GM23338 (cell line): ENCODE data around the gene NFATC1. TPM values are rescaled to one million over a fixed set of nuclear protein-coding genes. Genes with fewer than 3 reads are reported as not detected.

ENCODE experiments used
- ATAC-seq: fragments of 200-7000 bp; cut with Tn5 transposase; 3 replicates; pipeline ENCODE4 v1.9.1; 2020
- DNase-seq: peaks from one replicate; pipeline ENCODE4 v3.0.0-alpha.2; 2015; ENCODE audit warnings: low spot score
- H2AFZ ChIP-seq: fragments of 200-600 bp; sonication (generic); 2 replicates; pipeline ENCODE4 v1.8.0; 2016; ENCODE audit warnings: antibody characterized with exemption, mild to moderate bottlenecking, moderate library complexity
- H3F3A ChIP-seq: fragments of 200-600 bp; sonication (generic); replicated peaks from 2 replicates; pipeline ENCODE4 v1.8.0; 2017; ENCODE audit warnings: antibody characterized with exemption, mixed run types, low read depth
- H3K27ac ChIP-seq: fragments of 200-600 bp; sonication (generic); 2 replicates; pipeline ENCODE4 v1.6.1; 2016; ENCODE audit warnings: low read depth
- H3K27me3 ChIP-seq: fragments of 200-600 bp; sonication (generic); 2 replicates; pipeline ENCODE4 v1.8.0; 2016; ENCODE audit warnings: mild to moderate bottlenecking, mixed run types, moderate library complexity; ENCODE audit not compliant: insufficient read depth
- H3K36me3 ChIP-seq: fragments of 200-600 bp; sonication (generic); 2 replicates; pipeline ENCODE4 v1.8.0; 2016; ENCODE audit warnings: mild to moderate bottlenecking; ENCODE audit not compliant: insufficient read depth
- H3K4me1 ChIP-seq: fragments of 200-600 bp; sonication (generic); 2 replicates; pipeline ENCODE4 v1.8.0; 2016; ENCODE audit warnings: mild to moderate bottlenecking, moderate library complexity; ENCODE audit not compliant: insufficient read depth
- H3K4me2 ChIP-seq: fragments of 200-600 bp; sonication (generic); 2 replicates; pipeline ENCODE4 v1.7.1; 2017; ENCODE audit warnings: mixed run types
- H3K4me3 ChIP-seq: fragments of 200-600 bp; sonication (generic); 2 replicates; pipeline ENCODE4 v1.6.1; 2016; ENCODE audit warnings: mixed run types
- H3K79me2 ChIP-seq: fragments of 200-600 bp; sonication (generic); replicated peaks from 2 replicates; pipeline ENCODE4 v1.8.0; 2017; ENCODE audit warnings: mild to moderate bottlenecking; ENCODE audit not compliant: insufficient read depth
- H3K9me2 ChIP-seq: fragments of 200-600 bp; sonication (generic); 2 replicates; pipeline ENCODE4 v1.8.0; 2017; ENCODE audit not compliant: insufficient read depth
- H4K20me1 ChIP-seq: fragments of 200-600 bp; sonication (generic); replicated peaks from 2 replicates; pipeline ENCODE4 v1.8.0; 2017; ENCODE audit warnings: mild to moderate bottlenecking; ENCODE audit not compliant: insufficient read depth
- H3K27ac Mint-ChIP-seq: 2 replicates; pipeline ENCODE4 v1.8.0; 2020; ENCODE audit warnings: inconsistent platforms, mild to moderate bottlenecking, moderate library complexity, mixed read lengths
- H3K27me3 Mint-ChIP-seq: 3 replicates; pipeline ENCODE4 v1.8.0; 2022; ENCODE audit warnings: low read depth, mild to moderate bottlenecking, moderate library complexity, mixed read lengths, inconsistent platforms; ENCODE audit not compliant: insufficient read depth, poor library complexity
- H3K36me3 Mint-ChIP-seq: 3 replicates; pipeline ENCODE4 v1.8.0; 2021; ENCODE audit warnings: low read depth, mild to moderate bottlenecking, inconsistent platforms, moderate library complexity, mixed read lengths
- H3K4me1 Mint-ChIP-seq: 3 replicates; pipeline ENCODE4 v1.8.0; 2020; ENCODE audit warnings: mild to moderate bottlenecking, inconsistent platforms, mixed read lengths
- H3K4me3 Mint-ChIP-seq: 3 replicates; pipeline ENCODE4 v1.8.0; 2021; ENCODE audit warnings: moderate library complexity, mild to moderate bottlenecking, inconsistent platforms, mixed read lengths
- H3K9me3 Mint-ChIP-seq: 3 replicates; pipeline ENCODE4 v1.8.0; 2020; ENCODE audit warnings: moderate library complexity, mild to moderate bottlenecking, inconsistent platforms, mixed read lengths
- EZH2 ChIP-seq: fragments of 200-600 bp; sonication (generic); IDR thresholded peaks from one replicate; pipeline ENCODE4 v1.8.0; 2017; ENCODE audit warnings: antibody characterized with exemption, mild to moderate bottlenecking, low read depth; ENCODE audit not compliant: unreplicated experiment
- JUNB ChIP-seq: IDR thresholded peaks from one replicate; pipeline ENCODE4 v1.6.1; 2016; ENCODE audit warnings: antibody characterized with exemption; ENCODE audit not compliant: unreplicated experiment
- NANOG ChIP-seq: IDR thresholded peaks from 2 replicates; pipeline ENCODE4 v1.6.1; 2016; ENCODE audit warnings: antibody characterized with exemption, borderline replicate concordance
- POLR2AphosphoS5 ChIP-seq: IDR thresholded peaks from 2 replicates; pipeline ENCODE4 v1.6.1; 2016; ENCODE audit warnings: antibody characterized with exemption, low read depth
- STAT1 ChIP-seq: IDR thresholded peaks from one replicate; pipeline ENCODE4 v1.6.1; 2016; ENCODE audit warnings: antibody characterized with exemption; ENCODE audit not compliant: unreplicated experiment
- ZNF114 ChIP-seq: fragments of 250-450 bp; sonication (Bioruptor Pico); IDR thresholded peaks from 2 replicates; pipeline ENCODE4 v1.5.0; 2020; ENCODE audit warnings: mild to moderate bottlenecking, moderate library complexity
- ZNF331 ChIP-seq: fragments of 250-450 bp; sonication (Bioruptor Pico); IDR thresholded peaks from 2 replicates; pipeline ENCODE4 v1.5.0; 2020; ENCODE audit warnings: low read depth, mild to moderate bottlenecking, moderate library complexity
- polyA plus RNA-seq: library from polyadenylated mRNA; unstranded; fragments of >200 nt; fragmentation: Nextera tagmentation; extraction: Ambion mirVana; gene quantifications from 2 replicates; pipeline ENCODE4 v1.2.1, GENCODE V29; 2016
- total RNA-seq: library from RNA; depleted of rRNA; stranded (reverse); fragments of >200 nt; shearing (Covaris generic); gene quantifications from 2 replicates; pipeline ENCODE4 v1.2.3, GENCODE V29; 2014
- TF ChIP-seq, protein P1 (sequence below), 2 experiments: fragments of 200-600 bp in 1 of 2; sonication (generic) in 1 of 2; conservative IDR thresholded peaks; 2 replicates each; pipeline versions ENCODE4 v1.5.1 to v1.6.1; 2016 to 2017; ENCODE audit warnings: antibody characterized with exemption in 2 of 2, low read depth in 2 of 2, mild to moderate bottlenecking in 2 of 2, moderate library complexity in 1 of 2
- TF ChIP-seq, protein P2 (sequence below): IDR thresholded peaks from one replicate; pipeline ENCODE4 v1.6.1; 2018; ENCODE audit warnings: antibody characterized with exemption; ENCODE audit not compliant: unreplicated experiment
- TF ChIP-seq, protein P3 (sequence below): fragments of 250-450 bp; sonication (Bioruptor Pico); IDR thresholded peaks from 2 replicates; pipeline ENCODE4 v1.5.0; 2020; ENCODE audit warnings: mild to moderate bottlenecking, moderate library complexity

Gene NFATC1
- total and polyA plus RNA-seq, 2 experiments from 2014 or later: 3.9 to 6.4 TPM

DNA sequence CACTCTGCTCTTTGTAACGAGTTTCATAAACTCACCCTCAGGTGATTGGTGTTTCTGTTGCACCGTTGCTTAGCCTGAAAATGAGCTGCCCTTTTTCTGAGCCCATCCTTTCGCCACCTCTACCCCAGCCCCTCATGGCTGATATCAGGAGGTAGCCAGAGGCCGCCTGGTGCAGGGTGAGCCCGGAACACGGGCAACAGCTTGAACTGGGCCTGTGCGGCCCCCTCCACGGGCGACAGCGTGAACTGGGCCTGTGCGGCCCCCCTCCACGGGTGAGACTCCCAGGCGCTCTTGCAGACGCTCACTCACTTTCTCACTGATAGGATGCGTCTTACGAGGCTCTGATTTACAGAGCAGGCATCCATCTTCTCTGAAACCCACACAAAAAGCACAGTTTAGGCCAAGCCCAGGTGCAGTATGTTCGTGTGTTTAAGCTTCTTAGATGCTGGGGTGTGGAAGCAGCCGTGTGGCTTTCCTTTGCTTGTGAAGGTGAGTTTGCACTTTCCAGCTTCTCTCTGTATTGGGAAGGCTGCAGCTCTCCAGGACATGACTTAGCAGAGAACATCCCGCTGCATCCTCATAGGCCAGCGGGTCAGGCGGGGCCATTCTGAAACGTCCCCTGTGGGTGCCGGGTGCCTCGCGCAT is 83.5 kb downstream of the NFATC1 start:
- Mint-ChIP-seq H3K9me3 (no peaks in the 10 kb centered on the region), H3K4me3 (no peak overlapping the region), H3K27me3 (peaks cover 4% of the 10 kb centered on the region), H3K27ac (no peak overlapping the region), H3K36me3 (no peaks in the 10 kb centered on the region), H3K4me1 (peaks cover under 1% of the 10 kb centered on the region; the same call in 1 of the 3 replicates)
- Histone ChIP-seq H3K79me2 (no peaks in the 10 kb centered on the region), H3K9me2 (no peaks in the 10 kb centered on the region), H3K27ac (no peak overlapping the region), H3K36me3 (no peaks in the 10 kb centered on the region), H2AFZ (no peak overlapping the region), H3K4me3 (no peak overlapping the region), H3K4me2 (no peak overlapping the region), H3K4me1 (no peaks in the 10 kb centered on the region), H3F3A (no peaks in the 10 kb centered on the region), H4K20me1 (no peaks in the 10 kb centered on the region), H3K27me3 (no peaks in the 10 kb centered on the region)
- no peak for DNase-seq
- no peak for ATAC-seq
- TF ChIP-seq ZNF331 (CRISPR knock-in tag) (no peak), NANOG (no peak)

DNA sequence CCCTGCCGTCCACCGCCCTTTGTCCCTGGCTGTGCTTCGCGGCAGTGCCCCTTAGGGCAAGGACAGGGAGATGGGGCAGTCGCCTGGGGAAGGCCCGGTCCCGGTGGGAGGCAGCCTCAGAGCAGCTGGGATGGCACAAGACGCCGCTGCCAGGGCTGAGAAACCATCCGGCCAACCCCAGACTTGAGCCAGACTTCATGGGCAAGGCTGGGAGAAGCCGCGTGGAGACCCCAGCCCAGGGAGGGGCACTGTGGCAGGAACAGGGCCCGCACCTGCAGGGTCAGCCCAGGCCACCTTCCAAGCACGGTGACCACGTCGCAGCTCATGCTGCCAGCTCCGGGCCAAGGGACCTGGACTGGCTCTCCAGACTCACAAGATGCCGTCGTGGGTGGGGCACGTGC is 84.0 kb downstream of the NFATC1 start:
- Histone ChIP-seq H2AFZ (no peak overlapping the region), H3F3A (no peaks in the 10 kb centered on the region), H3K4me2 (no peak overlapping the region), H3K4me1 (no peaks in the 10 kb centered on the region), H3K4me3 (no peak overlapping the region), H3K36me3 (no peaks in the 10 kb centered on the region), H4K20me1 (no peaks in the 10 kb centered on the region), H3K27me3 (no peaks in the 10 kb centered on the region), H3K79me2 (no peaks in the 10 kb centered on the region), H3K27ac (no peak overlapping the region), H3K9me2 (no peaks in the 10 kb centered on the region)
- Mint-ChIP-seq H3K27me3 (peaks cover 4% of the 10 kb centered on the region), H3K4me1 (peaks cover 4% of the 10 kb centered on the region; the same call in 1 of the 3 replicates), H3K4me3 (no peak overlapping the region), H3K36me3 (no peaks in the 10 kb centered on the region), H3K9me3 (no peaks in the 10 kb centered on the region), H3K27ac (no peak overlapping the region)
- DNase-seq (no peak), ATAC-seq (no peak)
- TF ChIP-seq JUNB: no peak
- no peak for TF ChIP-seq NANOG
- no peak for TF ChIP-seq STAT1
- TF ChIP-seq POLR2AphosphoS5: no peak
- no peak for TF ChIP-seq ZNF331 (CRISPR knock-in tag)
- TF ChIP-seq, protein P1, sequence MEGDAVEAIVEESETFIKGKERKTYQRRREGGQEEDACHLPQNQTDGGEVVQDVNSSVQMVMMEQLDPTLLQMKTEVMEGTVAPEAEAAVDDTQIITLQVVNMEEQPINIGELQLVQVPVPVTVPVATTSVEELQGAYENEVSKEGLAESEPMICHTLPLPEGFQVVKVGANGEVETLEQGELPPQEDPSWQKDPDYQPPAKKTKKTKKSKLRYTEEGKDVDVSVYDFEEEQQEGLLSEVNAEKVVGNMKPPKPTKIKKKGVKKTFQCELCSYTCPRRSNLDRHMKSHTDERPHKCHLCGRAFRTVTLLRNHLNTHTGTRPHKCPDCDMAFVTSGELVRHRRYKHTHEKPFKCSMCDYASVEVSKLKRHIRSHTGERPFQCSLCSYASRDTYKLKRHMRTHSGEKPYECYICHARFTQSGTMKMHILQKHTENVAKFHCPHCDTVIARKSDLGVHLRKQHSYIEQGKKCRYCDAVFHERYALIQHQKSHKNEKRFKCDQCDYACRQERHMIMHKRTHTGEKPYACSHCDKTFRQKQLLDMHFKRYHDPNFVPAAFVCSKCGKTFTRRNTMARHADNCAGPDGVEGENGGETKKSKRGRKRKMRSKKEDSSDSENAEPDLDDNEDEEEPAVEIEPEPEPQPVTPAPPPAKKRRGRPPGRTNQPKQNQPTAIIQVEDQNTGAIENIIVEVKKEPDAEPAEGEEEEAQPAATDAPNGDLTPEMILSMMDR (conservative IDR thresholded peaks at IDR 0.05; ENCODE audit: low read depth in 2 of 2): no peak
- TF ChIP-seq, protein P2, sequence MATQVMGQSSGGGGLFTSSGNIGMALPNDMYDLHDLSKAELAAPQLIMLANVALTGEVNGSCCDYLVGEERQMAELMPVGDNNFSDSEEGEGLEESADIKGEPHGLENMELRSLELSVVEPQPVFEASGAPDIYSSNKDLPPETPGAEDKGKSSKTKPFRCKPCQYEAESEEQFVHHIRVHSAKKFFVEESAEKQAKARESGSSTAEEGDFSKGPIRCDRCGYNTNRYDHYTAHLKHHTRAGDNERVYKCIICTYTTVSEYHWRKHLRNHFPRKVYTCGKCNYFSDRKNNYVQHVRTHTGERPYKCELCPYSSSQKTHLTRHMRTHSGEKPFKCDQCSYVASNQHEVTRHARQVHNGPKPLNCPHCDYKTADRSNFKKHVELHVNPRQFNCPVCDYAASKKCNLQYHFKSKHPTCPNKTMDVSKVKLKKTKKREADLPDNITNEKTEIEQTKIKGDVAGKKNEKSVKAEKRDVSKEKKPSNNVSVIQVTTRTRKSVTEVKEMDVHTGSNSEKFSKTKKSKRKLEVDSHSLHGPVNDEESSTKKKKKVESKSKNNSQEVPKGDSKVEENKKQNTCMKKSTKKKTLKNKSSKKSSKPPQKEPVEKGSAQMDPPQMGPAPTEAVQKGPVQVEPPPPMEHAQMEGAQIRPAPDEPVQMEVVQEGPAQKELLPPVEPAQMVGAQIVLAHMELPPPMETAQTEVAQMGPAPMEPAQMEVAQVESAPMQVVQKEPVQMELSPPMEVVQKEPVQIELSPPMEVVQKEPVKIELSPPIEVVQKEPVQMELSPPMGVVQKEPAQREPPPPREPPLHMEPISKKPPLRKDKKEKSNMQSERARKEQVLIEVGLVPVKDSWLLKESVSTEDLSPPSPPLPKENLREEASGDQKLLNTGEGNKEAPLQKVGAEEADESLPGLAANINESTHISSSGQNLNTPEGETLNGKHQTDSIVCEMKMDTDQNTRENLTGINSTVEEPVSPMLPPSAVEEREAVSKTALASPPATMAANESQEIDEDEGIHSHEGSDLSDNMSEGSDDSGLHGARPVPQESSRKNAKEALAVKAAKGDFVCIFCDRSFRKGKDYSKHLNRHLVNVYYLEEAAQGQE: no peak
- no peak for TF ChIP-seq ZNF114 (CRISPR knock-in tag)
- TF ChIP-seq, protein P3, sequence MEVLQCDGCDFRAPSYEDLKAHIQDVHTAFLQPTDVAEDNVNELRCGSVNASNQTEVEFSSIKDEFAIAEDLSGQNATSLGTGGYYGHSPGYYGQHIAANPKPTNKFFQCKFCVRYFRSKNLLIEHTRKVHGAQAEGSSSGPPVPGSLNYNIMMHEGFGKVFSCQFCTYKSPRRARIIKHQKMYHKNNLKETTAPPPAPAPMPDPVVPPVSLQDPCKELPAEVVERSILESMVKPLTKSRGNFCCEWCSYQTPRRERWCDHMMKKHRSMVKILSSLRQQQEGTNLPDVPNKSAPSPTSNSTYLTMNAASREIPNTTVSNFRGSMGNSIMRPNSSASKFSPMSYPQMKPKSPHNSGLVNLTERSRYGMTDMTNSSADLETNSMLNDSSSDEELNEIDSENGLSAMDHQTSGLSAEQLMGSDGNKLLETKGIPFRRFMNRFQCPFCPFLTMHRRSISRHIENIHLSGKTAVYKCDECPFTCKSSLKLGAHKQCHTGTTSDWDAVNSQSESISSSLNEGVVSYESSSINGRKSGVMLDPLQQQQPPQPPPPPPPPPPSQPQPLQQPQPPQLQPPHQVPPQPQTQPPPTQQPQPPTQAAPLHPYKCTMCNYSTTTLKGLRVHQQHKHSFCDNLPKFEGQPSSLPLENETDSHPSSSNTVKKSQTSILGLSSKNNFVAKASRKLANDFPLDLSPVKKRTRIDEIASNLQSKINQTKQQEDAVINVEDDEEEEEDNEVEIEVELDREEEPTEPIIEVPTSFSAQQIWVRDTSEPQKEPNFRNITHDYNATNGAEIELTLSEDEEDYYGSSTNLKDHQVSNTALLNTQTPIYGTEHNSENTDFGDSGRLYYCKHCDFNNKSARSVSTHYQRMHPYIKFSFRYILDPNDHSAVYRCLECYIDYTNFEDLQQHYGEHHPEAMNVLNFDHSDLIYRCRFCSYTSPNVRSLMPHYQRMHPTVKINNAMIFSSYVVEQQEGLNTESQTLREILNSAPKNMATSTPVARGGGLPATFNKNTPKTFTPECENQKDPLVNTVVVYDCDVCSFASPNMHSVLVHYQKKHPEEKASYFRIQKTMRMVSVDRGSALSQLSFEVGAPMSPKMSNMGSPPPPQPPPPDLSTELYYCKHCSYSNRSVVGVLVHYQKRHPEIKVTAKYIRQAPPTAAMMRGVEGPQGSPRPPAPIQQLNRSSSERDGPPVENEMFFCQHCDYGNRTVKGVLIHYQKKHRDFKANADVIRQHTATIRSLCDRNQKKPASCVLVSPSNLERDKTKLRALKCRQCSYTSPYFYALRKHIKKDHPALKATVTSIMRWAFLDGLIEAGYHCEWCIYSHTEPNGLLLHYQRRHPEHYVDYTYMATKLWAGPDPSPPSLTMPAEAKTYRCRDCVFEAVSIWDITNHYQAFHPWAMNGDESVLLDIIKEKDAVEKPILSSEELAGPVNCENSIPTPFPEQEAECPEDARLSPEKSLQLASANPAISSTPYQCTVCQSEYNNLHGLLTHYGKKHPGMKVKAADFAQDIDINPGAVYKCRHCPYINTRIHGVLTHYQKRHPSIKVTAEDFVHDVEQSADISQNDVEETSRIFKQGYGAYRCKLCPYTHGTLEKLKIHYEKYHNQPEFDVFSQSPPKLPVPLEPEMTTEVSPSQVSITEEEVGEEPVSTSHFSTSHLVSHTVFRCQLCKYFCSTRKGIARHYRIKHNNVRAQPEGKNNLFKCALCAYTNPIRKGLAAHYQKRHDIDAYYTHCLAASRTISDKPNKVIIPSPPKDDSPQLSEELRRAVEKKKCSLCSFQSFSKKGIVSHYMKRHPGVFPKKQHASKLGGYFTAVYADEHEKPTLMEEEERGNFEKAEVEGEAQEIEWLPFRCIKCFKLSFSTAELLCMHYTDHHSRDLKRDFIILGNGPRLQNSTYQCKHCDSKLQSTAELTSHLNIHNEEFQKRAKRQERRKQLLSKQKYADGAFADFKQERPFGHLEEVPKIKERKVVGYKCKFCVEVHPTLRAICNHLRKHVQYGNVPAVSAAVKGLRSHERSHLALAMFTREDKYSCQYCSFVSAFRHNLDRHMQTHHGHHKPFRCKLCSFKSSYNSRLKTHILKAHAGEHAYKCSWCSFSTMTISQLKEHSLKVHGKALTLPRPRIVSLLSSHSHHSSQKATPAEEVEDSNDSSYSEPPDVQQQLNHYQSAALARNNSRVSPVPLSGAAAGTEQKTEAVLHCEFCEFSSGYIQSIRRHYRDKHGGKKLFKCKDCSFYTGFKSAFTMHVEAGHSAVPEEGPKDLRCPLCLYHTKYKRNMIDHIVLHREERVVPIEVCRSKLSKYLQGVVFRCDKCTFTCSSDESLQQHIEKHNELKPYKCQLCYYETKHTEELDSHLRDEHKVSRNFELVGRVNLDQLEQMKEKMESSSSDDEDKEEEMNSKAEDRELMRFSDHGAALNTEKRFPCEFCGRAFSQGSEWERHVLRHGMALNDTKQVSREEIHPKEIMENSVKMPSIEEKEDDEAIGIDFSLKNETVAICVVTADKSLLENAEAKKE (CRISPR knock-in tag): no peak
- no peak for TF ChIP-seq EZH2
